Erythroblast (primary cell): ENCODE results near the gene SCNN1B.

Experiments used
- DNase-seq, 2 experiments: peaks; one replicate each; lab custom pipeline; 2025; lab: John Stamatoyannopoulos, UW
- GATA1 ChIP-seq: IDR thresholded peaks from 2 replicates; pipeline ENCODE4 v1.6.1; 2011; ENCODE audit warnings: low read depth, mild to moderate bottlenecking, control low read depth, low read length, moderate library complexity
- POLR2A ChIP-seq: IDR thresholded peaks from 2 replicates; pipeline ENCODE4 v1.6.1; 2011; ENCODE audit warnings: mild to moderate bottlenecking, low read length

The SCNN1B gene

GRCh38 chr16:23420011-23420410 lies 117.9 kb downstream of the SCNN1B start:
- no peak for TF ChIP-seq GATA1
- no peak for TF ChIP-seq POLR2A
- DNase-seq: no peak

GRCh38 chr16:23423496-23424049 lies 121.5 kb downstream of the SCNN1B start:
- no peak for TF ChIP-seq POLR2A
- TF ChIP-seq GATA1: no peak
- no peak for DNase-seq

GRCh38 chr16:23424292-23424958 lies 122.3 kb downstream of the SCNN1B start:
- TF ChIP-seq GATA1: no peak
- no peak for TF ChIP-seq POLR2A
- DNase-seq: no peak

- TF ChIP-seq POLR2A (no peak), GATA1 (no peak)
- no peak for DNase-seq
Measured at GRCh38 chr16:23428351-23428750, 126.2 kb downstream of the SCNN1B start.
